Activated CD4-positive, alpha-beta memory T cell treated with anti-CD3 and anti-CD28 coated beads, Interleukin-2, amount 10 ng/mL, durations not matched to agents 7 days and 5 days (primary cell): Measurements from ENCODE around the gene MAPK8IP1. TPM values are rescaled to one million over a fixed set of nuclear protein-coding genes. Genes with fewer than 3 reads are reported as not detected.
"Not testable (repeated sequence)": the region's sequence is repeated elsewhere in the genome, so short reads cannot be mapped to it uniquely, and the experiment has no call there.

Experiments
- CTCF ChIA-PET: fragments of 350-600 bp; sonication (Branson Sonifier 250); formaldehyde crosslinking; loops from one replicate; lab custom pipeline; 2021; ENCODE audit warnings: antibody characterized with exemption, inconsistent platforms; lab: Charles Lee
- POLR2A ChIA-PET: fragments of 350-600 bp; sonication (Branson Sonifier 250); formaldehyde crosslinking; loops from one replicate; lab custom pipeline; 2021; ENCODE audit warnings: antibody characterized with exemption; lab: Charles Lee
- DNase-seq: peaks from one replicate; pipeline ENCODE4 v3.0.0-alpha.2; 2020
- H3K27ac Mint-ChIP-seq: one replicate; pipeline ENCODE4 v1.8.0; 2021; ENCODE audit warnings: mild to moderate bottlenecking, mixed read lengths
- H3K27me3 Mint-ChIP-seq: one replicate; pipeline ENCODE4 v1.8.0; 2021; ENCODE audit warnings: mixed read lengths
- H3K36me3 Mint-ChIP-seq: one replicate; pipeline ENCODE4 v1.8.0; 2021; ENCODE audit warnings: low read depth, mixed read lengths
- H3K4me1 Mint-ChIP-seq: one replicate; pipeline ENCODE4 v1.8.0; 2021; ENCODE audit warnings: mixed read lengths
- H3K4me3 Mint-ChIP-seq: one replicate; pipeline ENCODE4 v1.8.0; 2021; ENCODE audit warnings: mild to moderate bottlenecking, mixed read lengths
- H3K9me3 Mint-ChIP-seq: one replicate; pipeline ENCODE4 v1.8.0; 2021; ENCODE audit warnings: mixed read lengths
- total RNA-seq, 2 experiments: library from RNA; stranded (reverse); gene quantifications; one replicate each; pipeline ENCODE4 v1.2.3, GENCODE V29; 2021

MAPK8IP1 gene
- total RNA-seq, 2 experiments from 2014 or later, result 0.48 to 0.50 TPM

DNA sequence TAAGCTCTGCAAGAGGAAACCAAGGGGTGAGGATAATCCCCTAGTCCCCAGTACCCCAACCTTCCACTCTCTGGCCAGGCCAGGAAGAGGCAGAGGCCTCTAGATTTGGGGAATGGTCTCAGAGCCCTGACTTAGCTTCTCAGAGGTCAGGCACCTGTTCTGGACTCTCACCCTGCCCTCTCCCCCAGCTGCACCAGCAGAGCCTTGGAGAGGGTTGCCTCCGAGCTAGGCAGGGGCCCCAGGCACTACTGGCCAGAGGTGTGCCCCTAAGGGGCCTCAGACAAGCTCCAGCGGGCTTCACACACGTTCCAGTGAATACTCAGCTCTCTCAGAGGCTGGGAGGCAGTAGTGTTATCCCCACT is 13.6 kb downstream of the MAPK8IP1 start:
- Mint-ChIP-seq H3K27me3 (peaks cover 27% of the 10 kb centered on the region), H3K4me1 (peaks cover 9% of the 10 kb centered on the region), H3K36me3 (no peaks in the 10 kb centered on the region), H3K4me3 (peak overlapping the region; percentile 35), H3K27ac (no peak overlapping the region), H3K9me3 (no peaks in the 10 kb centered on the region)
- ChIA-PET CTCF (interaction anchor here (0.8 to 1.2 kb wide), 4 partner anchors 18 to 107 kb away, joined by 3 to 4 read pairs (median 3); partner anchors contain the start of gene PEX16), POLR2A (interaction anchor here (1.2 to 1.5 kb wide), 3 partner anchors 11 to 95 kb away, joined by 3 to 6 read pairs (median 4); partner anchors contain the start of gene SLC35C1)
- no peak for DNase-seq

DNA sequence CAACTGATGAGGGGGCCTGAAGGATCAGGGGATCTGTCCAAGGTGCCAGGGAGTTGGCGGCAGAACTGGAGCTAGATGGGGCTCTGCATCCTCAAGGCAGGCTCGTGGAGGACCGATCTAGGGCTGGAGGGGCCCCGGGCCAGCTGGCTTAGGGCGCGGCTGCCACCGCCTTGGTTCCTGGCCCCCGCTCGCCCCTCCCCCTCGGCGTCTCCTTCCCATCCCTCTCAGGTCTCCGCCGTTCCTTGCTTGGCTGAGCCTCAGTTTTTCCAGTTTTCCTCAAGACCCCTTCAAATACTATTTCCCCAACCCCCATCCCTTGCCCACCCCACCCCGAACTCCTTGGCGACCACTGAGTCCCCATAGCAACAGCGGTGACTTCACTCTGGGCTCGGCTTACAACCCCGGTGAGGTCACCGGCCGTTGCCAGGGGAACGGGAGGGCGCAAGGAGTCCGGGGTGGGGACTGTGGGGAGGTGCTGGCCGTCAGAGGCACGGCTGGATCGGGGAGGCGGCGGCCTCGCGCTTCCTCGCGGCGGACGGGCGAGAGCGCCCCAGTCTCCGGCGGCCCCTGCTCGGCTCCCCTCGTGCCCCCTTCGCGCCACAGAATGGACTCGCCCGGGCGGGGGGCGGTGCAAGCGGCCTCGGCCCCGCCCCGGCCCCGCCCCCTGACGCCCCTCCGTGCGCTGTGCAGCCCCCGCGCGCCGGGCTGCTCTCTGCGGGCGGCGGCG is 14.2 kb downstream of the MAPK8IP1 start:
- H3K27me3 Mint-ChIP-seq, result peaks cover 27% of the 10 kb centered on the region
- peak overlapping the region; percentile 35 for H3K4me3 Mint-ChIP-seq
- DNase-seq, result peak; percentile 70
- peaks cover 9% of the 10 kb centered on the region for H3K4me1 Mint-ChIP-seq
- H3K36me3 Mint-ChIP-seq, result no peaks in the 10 kb centered on the region
- ChIA-PET POLR2A (interaction anchor here (1.2 to 1.5 kb wide), 2 partner anchors 15 to 95 kb away, joined by 3 to 6 read pairs; partner anchors contain the start of gene SLC35C1), CTCF (interaction anchor here (0.8 to 1.2 kb wide), 4 partner anchors 17 to 107 kb away, joined by 3 to 4 read pairs (median 3); partner anchors contain the start of gene PEX16)
- H3K27ac Mint-ChIP-seq, result no peak overlapping the region
- H3K9me3 Mint-ChIP-seq, result no peaks in the 10 kb centered on the region

DNA sequence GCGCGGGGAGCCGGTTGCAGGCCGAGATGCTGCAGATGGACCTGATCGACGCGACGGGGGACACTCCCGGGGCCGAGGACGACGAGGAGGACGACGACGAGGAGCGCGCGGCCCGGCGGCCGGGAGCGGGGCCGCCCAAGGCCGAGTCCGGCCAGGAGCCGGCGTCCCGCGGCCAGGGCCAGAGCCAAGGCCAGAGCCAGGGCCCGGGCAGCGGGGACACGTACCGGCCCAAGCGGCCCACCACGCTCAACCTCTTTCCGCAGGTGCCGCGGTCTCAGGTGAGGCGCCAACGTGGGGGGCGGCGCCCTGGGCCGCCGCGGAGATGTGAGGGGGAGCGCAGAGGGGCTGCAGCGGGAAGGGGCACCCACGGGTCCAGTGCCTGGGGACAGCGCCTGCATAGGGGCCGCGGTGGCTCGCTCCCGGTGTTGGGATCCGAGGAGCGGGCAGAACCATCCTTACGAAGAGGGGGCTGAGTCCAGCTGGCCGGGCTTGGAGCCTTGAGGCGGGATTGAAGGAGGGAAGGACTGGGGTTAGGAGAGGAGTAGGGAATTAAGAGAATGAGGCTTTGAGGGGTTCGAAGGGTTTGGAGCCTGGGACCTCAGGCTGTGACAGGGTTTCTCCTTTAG is 14.8 kb downstream of the MAPK8IP1 start:
- H3K4me1 Mint-ChIP-seq, H3K36me3 Mint-ChIP-seq, H3K27ac Mint-ChIP-seq, CTCF ChIA-PET, DNase-seq, H3K9me3 Mint-ChIP-seq: not testable (repeated sequence)
- Mint-ChIP-seq H3K27me3 (peaks cover 27% of the 10 kb centered on the region), H3K4me3 (peak overlapping the region; percentile 48)
- POLR2A ChIA-PET, result interaction anchor here (1.9 kb wide), 1 partner anchor 17 kb away, joined by 11 read pairs; the partner anchor contains the start of gene PEX16

DNA sequence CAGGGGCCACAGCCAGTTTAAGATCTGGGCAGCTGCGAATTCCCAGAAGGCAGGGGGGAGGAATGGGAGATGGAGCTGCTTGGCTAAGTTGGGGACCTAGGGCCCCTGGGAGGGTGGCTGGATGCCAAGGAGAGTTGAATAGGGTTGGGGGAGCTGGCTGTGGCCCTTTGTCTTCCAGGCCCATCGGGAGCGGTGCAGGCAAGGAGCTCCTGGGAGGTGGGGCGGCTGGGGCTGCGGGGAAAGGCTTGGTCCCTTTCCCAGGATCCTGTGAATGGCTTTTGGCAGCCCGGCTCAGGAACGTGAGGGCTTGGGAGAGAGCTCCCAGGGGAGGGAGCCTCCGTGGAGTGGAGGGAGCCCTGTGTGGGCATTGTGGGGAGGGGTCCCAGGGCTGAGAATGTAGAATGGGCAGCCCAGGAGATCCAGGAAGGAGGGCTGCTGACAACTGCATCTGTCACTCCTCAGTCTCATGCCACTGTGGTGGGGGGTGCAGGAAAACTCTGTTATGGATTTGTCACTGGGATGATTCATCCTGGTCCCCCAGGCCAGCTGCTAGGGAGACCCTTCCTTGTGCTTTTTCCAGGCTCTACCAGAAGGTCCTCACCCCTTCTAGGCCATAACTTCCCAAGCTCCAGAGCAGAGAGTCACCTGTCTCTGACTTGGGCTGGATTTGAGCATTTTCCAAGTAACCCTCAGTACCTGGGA is 15.6 kb downstream of the MAPK8IP1 start:
- CTCF ChIA-PET, result no interaction called here
- H3K4me3 Mint-ChIP-seq, result peak overlapping the region; percentile 48

DNA sequence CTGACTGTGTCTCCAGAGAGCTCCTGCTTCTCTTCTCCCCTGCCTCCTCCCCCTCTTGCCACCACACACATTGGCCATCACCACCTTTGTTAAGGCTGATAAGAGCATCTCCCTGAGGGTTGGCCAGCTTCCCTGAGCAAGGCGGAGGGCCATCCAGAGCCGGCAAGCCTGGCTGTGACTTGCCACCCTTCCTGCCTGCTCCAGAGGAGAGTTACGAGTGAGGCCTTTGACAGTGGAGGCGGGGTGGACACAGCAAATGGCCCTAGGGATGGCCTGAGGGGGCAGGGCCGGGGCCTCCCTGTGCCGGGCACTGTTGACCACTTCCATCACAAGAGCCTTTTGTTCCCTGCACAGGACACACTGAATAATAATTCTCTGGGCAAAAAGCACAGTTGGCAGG is 16.2 kb downstream of the MAPK8IP1 start:
- Mint-ChIP-seq H3K27me3 (peaks cover 27% of the 10 kb centered on the region), H3K27ac (no peak overlapping the region), H3K36me3 (no peaks in the 10 kb centered on the region), H3K4me3 (no peak overlapping the region), H3K9me3 (no peaks in the 10 kb centered on the region), H3K4me1 (peaks cover 15% of the 10 kb centered on the region)
- ChIA-PET POLR2A (interaction anchor here (1.9 kb wide), 1 partner anchor 15 kb away, joined by 11 read pairs; the partner anchor contains the start of gene PEX16), CTCF (no interaction called here)
- no peak for DNase-seq

More for the DNA sequence above, 15.6 kb downstream of the MAPK8IP1 start:
- peaks cover 12% of the 10 kb centered on the region for H3K4me1 Mint-ChIP-seq
- no peak for DNase-seq
- H3K27me3 Mint-ChIP-seq, result peaks cover 27% of the 10 kb centered on the region
- H3K36me3 Mint-ChIP-seq, result no peaks in the 10 kb centered on the region
- no peak overlapping the region for H3K27ac Mint-ChIP-seq
- POLR2A ChIA-PET, result interaction anchor here (1.9 kb wide), 1 partner anchor 16 kb away, joined by 11 read pairs; the partner anchor contains the start of gene PEX16
- H3K9me3 Mint-ChIP-seq, result no peaks in the 10 kb centered on the region

DNA sequence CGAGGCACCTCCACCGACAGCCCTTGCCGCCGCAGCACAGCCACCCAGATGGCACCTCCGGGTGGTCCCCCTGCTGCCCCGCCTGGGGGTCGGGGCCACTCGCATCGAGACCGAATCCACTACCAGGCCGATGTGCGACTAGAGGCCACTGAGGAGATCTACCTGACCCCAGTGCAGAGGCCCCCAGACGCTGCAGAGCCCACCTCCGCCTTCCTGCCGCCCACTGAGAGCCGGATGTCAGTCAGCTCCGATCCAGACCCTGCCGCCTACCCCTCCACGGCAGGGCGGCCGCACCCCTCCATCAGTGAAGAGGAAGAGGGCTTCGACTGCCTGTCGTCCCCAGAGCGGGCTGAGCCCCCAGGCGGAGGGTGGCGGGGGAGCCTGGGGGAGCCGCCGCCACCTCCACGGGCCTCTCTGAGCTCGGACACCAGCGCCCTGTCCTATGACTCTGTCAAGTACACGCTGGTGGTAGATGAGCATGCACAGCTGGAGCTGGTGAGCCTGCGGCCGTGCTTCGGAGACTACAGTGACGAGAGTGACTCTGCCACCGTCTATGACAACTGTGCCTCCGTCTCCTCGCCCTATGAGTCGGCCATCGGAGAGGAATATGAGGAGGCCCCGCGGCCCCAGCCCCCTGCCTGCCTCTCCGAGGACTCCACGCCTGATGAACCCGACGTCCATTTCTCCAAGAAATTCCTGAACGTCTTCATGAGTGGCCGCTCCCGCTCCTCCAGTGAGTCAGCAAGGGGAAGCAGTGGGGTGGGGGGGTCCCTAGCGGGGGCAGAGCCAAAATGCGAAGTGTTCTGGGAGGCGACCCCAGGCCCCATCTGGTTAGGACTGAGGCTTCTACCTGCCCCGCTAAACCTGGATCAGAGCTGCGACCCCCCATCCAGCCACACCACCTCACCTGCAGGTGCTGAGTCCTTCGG is 17.3 kb downstream of the MAPK8IP1 start:
- H3K27ac Mint-ChIP-seq, result no peak overlapping the region
- no peak for DNase-seq
- peaks cover 26% of the 10 kb centered on the region for H3K27me3 Mint-ChIP-seq
- ChIA-PET POLR2A (interaction anchor here (1.9 kb wide), 1 partner anchor 14 kb away, joined by 11 read pairs; the partner anchor contains the start of gene PEX16), CTCF (no interaction called here)
- H3K9me3 Mint-ChIP-seq, result no peaks in the 10 kb centered on the region
- no peaks in the 10 kb centered on the region for H3K36me3 Mint-ChIP-seq
- H3K4me3 Mint-ChIP-seq, result no peak overlapping the region
- peaks cover 15% of the 10 kb centered on the region for H3K4me1 Mint-ChIP-seq

DNA sequence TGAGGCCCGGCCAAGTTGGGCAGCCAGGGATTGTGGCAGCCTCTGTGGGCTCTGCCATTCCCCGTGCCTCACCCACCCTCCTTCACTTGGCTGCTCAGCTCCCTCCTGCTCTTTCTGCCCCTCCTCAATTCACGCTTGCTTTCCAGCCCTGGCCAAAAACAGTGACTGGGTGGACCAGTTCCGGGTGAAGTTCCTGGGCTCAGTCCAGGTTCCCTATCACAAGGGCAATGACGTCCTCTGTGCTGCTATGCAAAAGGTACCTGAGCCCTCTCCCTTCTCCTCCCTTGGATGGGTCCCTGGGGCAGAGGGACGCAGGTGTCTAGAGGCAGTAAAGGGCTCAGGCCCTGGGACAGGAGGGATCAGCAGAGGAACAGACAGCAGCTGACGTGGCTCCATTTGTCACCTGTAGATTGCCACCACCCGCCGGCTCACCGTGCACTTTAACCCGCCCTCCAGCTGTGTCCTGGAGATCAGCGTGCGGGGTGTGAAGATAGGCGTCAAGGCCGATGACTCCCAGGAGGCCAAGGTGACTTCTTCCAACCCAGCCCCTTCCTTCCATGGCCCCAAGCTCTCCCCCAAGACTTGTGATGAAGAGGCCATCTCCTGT is 19.0 kb downstream of the MAPK8IP1 start:
- no peak overlapping the region for H3K4me3 Mint-ChIP-seq
- peaks cover 16% of the 10 kb centered on the region for H3K27me3 Mint-ChIP-seq
- peaks cover 10% of the 10 kb centered on the region for H3K4me1 Mint-ChIP-seq
- no peak overlapping the region for H3K27ac Mint-ChIP-seq
- H3K9me3 Mint-ChIP-seq, result no peaks in the 10 kb centered on the region
- POLR2A ChIA-PET, result interaction anchor here (3.3 kb wide), 1 partner anchor 13 kb away, joined by 13 read pairs; the partner anchor contains the start of gene PEX16
- DNase-seq, result no peak
- no peaks in the 10 kb centered on the region for H3K36me3 Mint-ChIP-seq
- CTCF ChIA-PET, result no interaction called here

DNA sequence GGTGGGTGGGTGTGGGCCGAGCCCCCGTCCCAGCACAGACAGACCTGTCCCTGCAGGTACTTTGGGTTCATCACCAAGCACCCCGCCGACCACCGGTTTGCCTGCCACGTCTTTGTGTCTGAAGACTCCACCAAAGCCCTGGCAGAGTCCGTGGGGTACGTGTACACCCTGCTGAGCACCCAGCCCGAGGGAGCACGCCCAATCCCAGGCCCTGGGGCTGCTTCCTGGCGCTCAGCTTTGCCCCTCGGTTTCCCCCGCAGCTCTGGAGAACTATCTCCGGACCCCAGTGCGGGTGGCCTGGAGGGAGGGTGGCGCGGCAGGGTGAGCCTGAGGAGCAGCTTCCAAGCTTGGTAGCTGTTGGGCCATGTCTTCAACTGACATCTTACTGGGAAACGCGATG is 19.6 kb downstream of the MAPK8IP1 start:
- Mint-ChIP-seq H3K27me3 (peaks cover 16% of the 10 kb centered on the region), H3K4me3 (no peak overlapping the region), H3K27ac (no peak overlapping the region), H3K36me3 (no peaks in the 10 kb centered on the region), H3K9me3 (no peaks in the 10 kb centered on the region), H3K4me1 (peaks cover 9% of the 10 kb centered on the region)
- no peak for DNase-seq
- POLR2A ChIA-PET, result interaction anchor here (0.9 to 3.3 kb wide), 2 partner anchors 9 to 13 kb away, joined by 3 to 13 read pairs; partner anchors contain the start of gene PEX16
- CTCF ChIA-PET, result no interaction called here

DNA sequence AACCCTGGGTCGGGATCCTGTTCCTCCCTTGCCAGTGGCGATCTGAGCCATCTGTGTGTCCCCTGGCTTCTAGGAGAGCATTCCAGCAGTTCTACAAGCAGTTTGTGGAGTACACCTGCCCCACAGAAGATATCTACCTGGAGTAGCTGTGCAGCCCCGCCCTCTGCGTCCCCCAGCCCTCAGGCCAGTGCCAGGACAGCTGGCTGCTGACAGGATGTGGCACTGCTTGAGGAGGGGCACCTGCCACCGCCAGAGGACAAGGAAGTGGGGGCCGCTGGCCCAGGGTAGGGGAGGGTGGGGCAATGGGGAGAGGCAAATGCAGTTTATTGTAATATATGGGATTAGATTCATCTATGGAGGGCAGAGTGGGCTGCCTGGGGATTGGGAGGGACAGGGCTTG is 20.1 kb downstream of the MAPK8IP1 start:
- H3K27me3 Mint-ChIP-seq, result peaks cover 13% of the 10 kb centered on the region
- H3K36me3 Mint-ChIP-seq, CTCF ChIA-PET, H3K9me3 Mint-ChIP-seq, H3K27ac Mint-ChIP-seq, DNase-seq, H3K4me1 Mint-ChIP-seq, H3K4me3 Mint-ChIP-seq: not testable (repeated sequence)
- POLR2A ChIA-PET, result interaction anchor here (0.9 to 3.3 kb wide), 2 partner anchors 10 to 12 kb away, joined by 3 to 13 read pairs; partner anchors contain the start of gene PEX16

DNA sequence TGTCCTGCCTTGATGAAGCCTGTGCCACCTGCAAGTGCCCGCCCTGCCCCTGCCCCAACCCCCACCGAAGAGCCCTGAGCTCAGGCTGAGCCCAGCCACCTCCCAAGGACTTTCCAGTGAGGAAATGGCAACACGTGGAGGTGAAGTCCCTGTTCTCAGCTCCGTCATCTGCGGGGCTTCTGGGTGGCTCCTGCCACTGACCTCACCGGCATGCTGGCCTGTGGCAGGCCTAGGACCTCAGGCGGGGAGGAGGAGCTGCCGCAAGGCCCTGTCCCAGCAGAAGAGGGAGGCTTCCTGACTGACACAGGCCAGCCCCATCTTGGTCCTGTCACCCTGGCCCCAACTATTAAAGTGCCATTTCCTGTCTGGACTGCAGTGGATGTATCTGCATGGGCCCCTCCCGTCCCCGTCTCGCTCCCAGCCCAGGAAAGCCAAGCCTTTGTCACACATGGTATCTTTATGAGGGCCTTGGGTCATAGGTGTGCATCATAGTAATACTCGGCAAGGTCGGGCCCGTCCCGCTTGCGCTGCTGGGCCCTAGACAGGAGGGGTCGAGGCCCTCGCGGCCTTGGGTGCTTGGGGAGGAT is 20.7 kb downstream of the MAPK8IP1 start:
- Mint-ChIP-seq H3K4me1 (peaks cover 6% of the 10 kb centered on the region), H3K36me3 (peaks cover 5% of the 10 kb centered on the region), H3K27ac (no peak overlapping the region), H3K4me3 (no peak overlapping the region), H3K9me3 (no peaks in the 10 kb centered on the region), H3K27me3 (peaks cover 7% of the 10 kb centered on the region)
- no peak for DNase-seq
- ChIA-PET POLR2A (interaction anchor here (3.3 kb wide), 1 partner anchor 11 kb away, joined by 13 read pairs; the partner anchor contains the start of gene PEX16), CTCF (no interaction called here)

DNA sequence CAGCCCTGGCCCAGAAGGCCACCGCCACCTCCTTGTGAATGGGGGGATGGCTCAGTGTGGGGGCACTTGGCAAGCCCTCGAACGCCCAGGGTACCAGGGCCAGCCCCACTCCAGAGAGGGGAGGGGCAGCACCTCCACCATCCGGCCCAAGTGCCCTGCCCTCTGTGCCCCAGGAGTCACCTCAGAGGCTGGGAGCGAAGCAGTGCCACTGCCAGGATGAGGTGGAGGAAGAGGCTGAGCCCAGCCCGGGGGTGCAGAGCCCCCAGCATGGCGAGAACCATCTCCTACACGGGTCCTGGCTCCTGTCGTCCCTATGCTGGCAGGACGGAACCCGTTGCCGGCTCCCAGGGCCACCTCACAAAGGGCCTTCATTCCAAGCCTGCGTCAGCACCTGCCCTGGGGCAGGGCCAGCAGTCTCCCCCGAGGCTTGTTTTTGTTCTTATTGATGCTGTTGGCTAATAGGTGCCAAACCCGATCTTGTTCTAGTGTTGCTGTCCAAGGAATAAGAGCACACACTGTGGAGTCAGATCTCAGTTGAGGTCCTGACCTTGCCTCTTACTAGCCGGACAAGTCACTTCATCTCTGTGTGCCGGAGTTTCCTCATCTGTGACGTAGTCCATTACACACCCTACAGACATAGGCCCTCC is 21.6 kb downstream of the MAPK8IP1 start, which contains the start of gene FREY1:
Gene FREY1 (minus strand): TSS at position 307 of the 647 bp plus-strand sequence. CDS start 26 bp downstream, at position 281.
- CTCF ChIA-PET, result no interaction called here
- Mint-ChIP-seq H3K27me3 (no peaks in the 10 kb centered on the region), H3K27ac (no peak within 1 kb of the TSS), H3K36me3 (peaks cover 9% of the 10 kb centered on the region), H3K9me3 (no peaks in the 10 kb centered on the region), H3K4me3 (no peak within 1 kb of the TSS), H3K4me1 (peaks cover 6% of the 10 kb centered on the region)
- DNase-seq, result no peak
- POLR2A ChIA-PET, result interaction anchor here (2.7 to 3.3 kb wide), 2 partner anchors 10 to 11 kb away, joined by 12 to 13 read pairs; partner anchors contain the start of gene PEX16
